Thymus (tissue), 14 donors: ENCODE results near the gene UBE2D4. TPM values are rescaled to one million over a fixed set of nuclear protein-coding genes. Genes with fewer than 3 reads are reported as not detected.

Experiments
- DNase-seq, 9 donors: peaks; one replicate each; pipeline ENCODE4 v3.0.0-alpha.2; 2013; ENCODE audit warnings: low spot score in 9 of 9, low read depth in 6 of 9, missing footprints in 1 of 9
- H3K27ac ChIP-seq, 2 donors: one replicate each; pipeline ENCODE4 v1.5.1; 2013; ENCODE audit warnings: control low read depth in 1 of 2, low read depth in 1 of 2, low read length in 1 of 2, mild to moderate bottlenecking in 1 of 2, moderate library complexity in 1 of 2
- H3K27me3 ChIP-seq, 2 donors: one replicate each; pipeline ENCODE4 v1.5.1; 2013; ENCODE audit warnings: low read length in 1 of 2; ENCODE audit not compliant: control insufficient read depth in 2 of 2, insufficient read depth in 1 of 2
- H3K36me3 ChIP-seq, 2 donors: one replicate each; pipeline ENCODE4 v1.5.1; 2013; ENCODE audit warnings: low read length in 1 of 2, mild to moderate bottlenecking in 1 of 2, moderate library complexity in 1 of 2; ENCODE audit not compliant: control insufficient read depth in 2 of 2, insufficient read depth in 2 of 2
- H3K4me1 ChIP-seq, 2 donors: one replicate each; pipeline ENCODE4 v1.5.1; 2013; ENCODE audit warnings: low read length in 2 of 2; ENCODE audit not compliant: control insufficient read depth in 2 of 2, insufficient read depth in 2 of 2
- H3K4me3 ChIP-seq, 2 donors: one replicate each; pipeline ENCODE4 v1.5.1; 2013; ENCODE audit warnings: low read length in 2 of 2, control low read depth in 1 of 2, mild to moderate bottlenecking in 1 of 2
- H3K9me3 ChIP-seq, 2 donors: one replicate each; pipeline ENCODE4 v1.5.1; 2013; ENCODE audit warnings: low read length in 1 of 2, mild to moderate bottlenecking in 1 of 2; ENCODE audit not compliant: control insufficient read depth in 2 of 2, insufficient read depth in 1 of 2
- WGBS: extraction: QIAGEN DNeasy Blood & Tissue Kit; methylation state at CpG from one replicate; pipeline ENCODE4 v1.1.7; 2013; 5-methylcytosine and 5-hydroxymethylcytosine counted together
- long read RNA-seq, 10 donors: transcript quantifications; one replicate each; lab custom pipeline, GENCODE V29; 2026
- polyA plus RNA-seq: library from polyadenylated mRNA; stranded (reverse); fragments of 200-250 nt; gene quantifications from one replicate; pipeline ENCODE4 v1.2.3, GENCODE V29; 2013
- total RNA-seq: library from RNA; stranded (reverse); fragments of 120-200 nt; gene quantifications from one replicate; pipeline ENCODE4 v1.2.4, GENCODE V29; 2013
- donor health status: healthy.

The UBE2D4 gene
- total RNA-seq = 6.7 TPM
- polyA plus RNA-seq = 10.2 TPM
- long read RNA-seq, donor 1 = 0 reads
- long read RNA-seq, donor 2 = 0 reads
- long read RNA-seq, donor 3, partial matches to known transcripts = 0 of 3 reads
- long read RNA-seq, donor 3, other reads (novel, unspliced or antisense) = 0 of 3 reads
- long read RNA-seq, donor 4, partial matches to known transcripts = 0 of 4 reads
- long read RNA-seq, donor 4, other reads (novel, unspliced or antisense) = 0 of 4 reads
- long read RNA-seq, donor 5, partial matches to known transcripts = 0 of 5 reads
- long read RNA-seq, donor 5, other reads (novel, unspliced or antisense) = 0 of 5 reads
- long read RNA-seq, donor 6, partial matches to known transcripts = 5 of 9 reads
- long read RNA-seq, donor 6, other reads (novel, unspliced or antisense) = 0 of 9 reads
- long read RNA-seq, donor 7, partial matches to known transcripts = 0 of 8 reads
- long read RNA-seq, donor 7, other reads (novel, unspliced or antisense) = 0 of 8 reads
- long read RNA-seq, donor 8, partial matches to known transcripts = 0 of 1 reads
- long read RNA-seq, donor 8, other reads (novel, unspliced or antisense) = 0 of 1 reads
- long read RNA-seq, donor 9, partial matches to known transcripts = 8 of 10 reads
- long read RNA-seq, donor 9, other reads (novel, unspliced or antisense) = 0 of 10 reads
- long read RNA-seq, donor 10, partial matches to known transcripts = 0 of 1 reads
- long read RNA-seq, donor 10, other reads (novel, unspliced or antisense) = 0 of 1 reads

DNA sequence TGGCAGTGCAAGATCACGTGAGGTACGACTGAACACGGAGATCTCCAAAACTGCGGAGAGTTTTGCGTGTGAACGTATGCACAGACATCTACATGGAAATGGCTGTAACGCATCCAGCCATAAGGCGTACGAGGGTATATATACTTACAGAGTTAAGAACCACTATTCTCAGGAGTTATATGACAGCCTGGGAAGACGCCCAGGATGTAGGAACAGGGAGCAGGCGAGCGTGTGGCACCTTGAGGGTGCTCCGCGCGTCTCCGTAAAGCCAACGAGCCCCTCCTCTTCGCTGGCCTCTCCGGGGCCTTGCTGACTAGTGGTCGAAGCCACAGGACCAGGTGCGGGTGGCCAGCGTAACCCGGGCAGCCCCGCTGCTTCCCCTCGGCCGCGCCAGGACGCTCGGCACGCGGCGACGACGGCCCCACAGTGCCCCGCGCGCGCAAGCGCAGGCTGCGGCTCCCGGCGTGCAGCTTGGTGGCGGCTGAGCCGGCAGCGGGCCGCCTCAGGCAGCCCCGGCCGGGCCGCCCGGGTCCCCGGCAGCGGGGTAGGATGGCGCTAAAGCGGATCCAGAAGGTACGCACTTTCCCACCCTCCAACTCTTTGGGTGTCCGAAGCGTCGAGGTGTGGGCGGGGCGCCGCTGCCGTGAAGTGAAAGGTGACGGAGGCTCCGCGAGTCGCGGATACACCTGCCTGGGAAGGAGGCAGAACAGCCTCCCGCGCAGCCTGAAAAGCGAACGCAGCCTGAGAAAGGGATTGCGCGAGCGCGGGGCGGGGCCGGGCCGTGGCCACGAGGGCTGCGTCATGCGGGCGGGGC, at the start of gene UBE2D4:
TSS of gene UBE2D4 (plus strand) at position 453 of the 814 bp plus-strand sequence. CDS start at position 550, 97 bp downstream.
- Histone ChIP-seq H3K27me3 (no peaks in the 10 kb centered on the region), H3K27ac (peak within 1 kb of the TSS; percentile 95 to 98), H3K4me3 (peak within 1 kb of the TSS; percentile 76 to 81), H3K9me3 (no peaks in the 10 kb centered on the region), H3K36me3 (no peaks in the 10 kb centered on the region), H3K4me1 (peaks cover 3 to 19% of the 10 kb centered on the region in 2 donors)
- DNase-seq = peak; percentile 59 to 92 (median 77)
- under 1% methylated on average over 82 of the region's 82 CpGs for WGBS

DNA sequence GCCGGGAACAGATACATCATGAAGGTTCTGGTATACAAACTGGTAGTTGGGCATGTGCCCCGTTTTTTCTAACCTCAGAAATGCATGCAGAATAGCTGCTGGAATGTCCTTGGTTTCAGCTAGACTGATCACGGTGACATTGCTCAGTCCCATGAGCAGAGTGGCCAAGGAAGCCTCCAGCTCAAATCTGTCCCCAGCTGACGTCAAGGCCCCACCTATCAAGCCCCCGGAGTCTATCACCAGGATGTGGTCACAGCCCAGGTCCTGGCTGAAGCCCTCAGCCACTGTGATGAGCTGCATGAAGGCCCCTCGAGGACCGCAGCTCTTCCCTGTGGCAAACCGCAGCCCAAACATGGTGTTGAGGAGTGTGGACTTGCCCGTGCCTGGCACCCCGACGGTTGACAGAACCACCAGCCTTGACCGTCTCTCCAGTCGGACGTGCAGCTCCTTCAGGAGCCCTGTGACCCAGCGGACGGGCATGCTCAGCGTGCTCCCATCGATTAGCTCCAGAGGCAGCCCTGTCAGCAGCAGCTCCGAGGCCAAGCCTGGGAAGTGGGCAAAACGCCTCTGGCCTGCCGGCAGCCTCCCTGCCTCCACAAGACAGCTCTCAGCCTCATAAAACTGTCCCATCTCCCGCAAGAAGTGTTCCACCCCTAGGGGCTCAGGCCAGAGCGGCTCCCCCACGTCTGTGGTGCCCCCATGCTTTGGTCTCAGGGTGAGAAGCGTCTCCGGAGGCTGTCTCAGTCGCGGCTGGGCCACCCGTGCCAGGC, 49.1 kb upstream of the UBE2D4 start:
- WGBS = 97% methylated on average over 29 of the region's 29 CpGs
- peaks cover 46 to 48% of the 10 kb centered on the region in 2 donors for H3K36me3 ChIP-seq
- no peak for DNase-seq

DNA sequence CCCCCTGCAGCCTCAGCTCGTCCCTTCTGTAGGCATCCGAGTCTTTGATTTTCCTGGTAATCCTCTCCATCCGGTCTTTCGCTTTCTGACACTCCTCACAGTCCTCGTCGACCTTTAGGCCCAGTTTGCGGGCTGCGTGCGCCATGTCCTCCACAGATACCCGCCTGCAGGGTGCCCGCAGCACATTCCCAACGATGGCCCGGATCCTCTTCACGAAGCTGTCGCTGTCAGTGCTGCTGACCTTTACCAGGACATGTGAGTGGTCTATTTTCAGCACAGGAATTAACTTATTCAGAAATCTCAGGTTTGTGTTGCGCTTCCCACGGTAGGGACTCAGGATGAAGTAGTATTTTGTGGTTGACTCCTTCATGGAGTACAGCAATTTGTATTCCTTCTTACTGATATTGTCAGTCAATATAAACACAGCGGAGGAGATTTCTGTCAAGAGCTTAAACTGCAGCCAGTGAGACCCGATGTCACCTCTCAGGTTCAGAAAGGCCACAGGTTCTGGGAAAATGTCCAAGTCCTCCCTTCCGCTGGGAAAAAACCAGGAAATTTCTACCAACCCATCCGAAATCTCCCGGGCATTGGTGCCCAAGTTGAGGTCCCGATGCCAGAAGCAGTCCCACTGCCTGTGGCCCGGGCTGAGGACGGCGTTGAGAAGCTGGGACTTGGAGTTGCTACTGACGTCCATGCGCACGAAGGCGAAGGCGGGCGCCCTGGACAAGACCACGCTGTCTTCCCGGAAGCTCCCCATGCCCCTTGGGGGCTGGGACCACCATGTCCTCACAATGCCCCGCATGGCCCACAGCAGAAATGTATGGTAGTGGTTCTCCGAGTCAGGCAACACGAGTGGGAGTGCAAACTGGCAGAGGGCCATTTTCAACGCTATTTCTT, 48.0 kb upstream of the UBE2D4 start:
- Histone ChIP-seq H3K4me1 (no peaks in the 10 kb centered on the region), H3K9me3 (no peaks in the 10 kb centered on the region), H3K4me3 (no peak overlapping the region), H3K27me3 (no peaks in the 10 kb centered on the region), H3K36me3 (peaks cover 46 to 48% of the 10 kb centered on the region in 2 donors), H3K27ac (no peak overlapping the region)
- DNase-seq = no peak
- 97% methylated on average over 38 of the region's 38 CpGs for WGBS

More for the DNA sequence above, 49.1 kb upstream of the UBE2D4 start:
- no peaks in the 10 kb centered on the region for H3K27me3 ChIP-seq
- H3K9me3 ChIP-seq = no peaks in the 10 kb centered on the region
- H3K4me3 ChIP-seq = no peak overlapping the region
- H3K4me1 ChIP-seq = peaks cover 0 to 2% of the 10 kb centered on the region in 2 donors
- H3K27ac ChIP-seq = no peak overlapping the region

DNA sequence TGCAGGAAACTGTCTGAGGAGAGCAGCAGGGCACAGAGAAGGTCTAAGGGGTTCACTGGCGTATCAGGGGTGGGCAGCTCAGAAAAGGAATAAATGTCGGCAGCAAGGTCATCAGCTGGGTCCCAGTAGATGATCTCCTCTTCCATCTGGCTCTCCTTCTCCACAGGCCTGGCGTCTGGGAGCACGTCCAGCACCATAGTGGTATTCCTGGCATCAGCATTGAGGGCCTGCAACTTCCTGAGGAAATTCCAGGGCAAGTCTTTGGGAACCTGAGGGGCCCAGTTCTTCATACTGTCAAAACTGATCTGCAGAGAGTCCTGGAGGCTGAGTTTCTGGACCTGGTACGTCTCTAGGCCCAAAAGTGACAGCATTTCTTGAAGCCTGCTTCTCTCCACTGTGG, 47.4 kb upstream of the UBE2D4 start:
- Histone ChIP-seq H3K27ac (no peak overlapping the region), H3K27me3 (no peaks in the 10 kb centered on the region), H3K9me3 (no peaks in the 10 kb centered on the region), H3K36me3 (peaks cover 46 to 48% of the 10 kb centered on the region in 2 donors), H3K4me3 (no peak overlapping the region), H3K4me1 (no peaks in the 10 kb centered on the region)
- DNase-seq = no peak
- WGBS = 96% methylated on average over 5 of the region's 5 CpGs

DNA sequence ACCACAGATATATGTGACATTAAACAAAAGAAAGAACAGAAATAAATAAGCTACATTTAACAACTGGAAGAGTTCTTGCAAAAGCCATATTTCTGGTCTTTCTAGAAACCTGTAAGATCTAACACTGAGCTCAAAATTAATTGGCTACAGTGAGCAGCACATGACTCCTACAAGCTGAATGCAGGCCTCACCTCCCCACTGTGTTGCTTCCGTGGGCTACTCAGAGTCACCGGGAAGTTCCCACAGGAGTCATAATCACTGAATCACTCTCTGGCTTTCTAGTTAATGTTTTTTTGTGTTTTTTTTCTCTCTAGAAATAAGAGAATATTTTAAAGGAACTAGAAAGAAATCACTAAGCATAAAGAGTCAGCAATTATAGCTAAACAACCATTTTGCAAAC, 46.8 kb upstream of the UBE2D4 start:
- Histone ChIP-seq H3K9me3 (no peaks in the 10 kb centered on the region), H3K27me3 (no peaks in the 10 kb centered on the region), H3K36me3 (peaks cover 45 to 51% of the 10 kb centered on the region in 2 donors), H3K4me1 (no peaks in the 10 kb centered on the region), H3K27ac (no peak overlapping the region), H3K4me3 (no peak overlapping the region)
- 95% methylated on average over 2 of the region's 2 CpGs for WGBS
- no peak for DNase-seq

DNA sequence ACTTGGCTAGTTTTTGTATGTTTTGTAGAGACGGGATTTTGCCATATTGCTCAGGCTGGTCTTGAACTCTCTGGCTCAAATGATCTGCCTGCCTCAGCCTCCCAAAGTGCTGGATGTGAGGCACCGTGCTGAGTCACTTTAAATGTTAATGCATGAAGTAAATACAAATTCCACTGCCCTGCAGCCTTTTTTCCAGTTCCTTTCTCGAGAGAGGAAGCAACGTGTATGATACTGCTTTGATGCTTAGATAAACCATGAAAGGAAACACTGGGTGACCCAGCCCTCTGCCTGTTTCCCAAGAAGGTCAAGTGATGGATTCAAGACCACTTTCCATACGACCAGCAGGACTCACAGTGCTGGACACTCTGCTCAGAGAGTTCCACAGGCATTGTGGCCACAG, 45.6 kb upstream of the UBE2D4 start:
- Histone ChIP-seq H3K9me3 (no peaks in the 10 kb centered on the region), H3K36me3 (peaks cover 45 to 55% of the 10 kb centered on the region in 2 donors), H3K4me3 (no peak overlapping the region), H3K27ac (no peak overlapping the region), H3K27me3 (no peaks in the 10 kb centered on the region), H3K4me1 (no peaks in the 10 kb centered on the region)
- DNase-seq = no peak
- WGBS = 93% methylated on average over 5 of the region's 5 CpGs

DNA sequence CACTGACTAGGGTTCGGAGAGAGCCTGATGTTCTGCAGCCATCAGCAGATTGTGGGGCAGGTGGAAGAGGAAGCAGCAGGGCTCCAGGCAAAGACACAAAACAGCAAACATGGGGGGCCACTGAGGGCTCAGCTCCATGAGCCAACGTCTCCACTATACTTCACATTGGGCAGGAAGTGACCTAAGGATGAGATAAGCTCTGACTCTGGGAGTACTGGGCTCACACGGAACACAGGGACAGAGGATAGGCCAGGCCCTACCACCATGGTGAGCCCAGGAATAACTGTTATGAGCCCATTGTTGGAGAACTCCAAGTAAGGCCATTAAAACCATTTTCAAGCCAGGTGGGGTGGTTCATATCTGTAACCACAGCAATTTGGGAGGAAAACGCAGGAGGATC, 42.0 kb upstream of the UBE2D4 start:
- no peak for DNase-seq
- Histone ChIP-seq H3K4me1 (no peaks in the 10 kb centered on the region), H3K27ac (no peak overlapping the region), H3K9me3 (no peaks in the 10 kb centered on the region), H3K27me3 (no peaks in the 10 kb centered on the region), H3K4me3 (no peak overlapping the region), H3K36me3 (peaks cover 24 to 25% of the 10 kb centered on the region in 2 donors)
- WGBS = 92% methylated on average over 4 of the region's 4 CpGs

DNA sequence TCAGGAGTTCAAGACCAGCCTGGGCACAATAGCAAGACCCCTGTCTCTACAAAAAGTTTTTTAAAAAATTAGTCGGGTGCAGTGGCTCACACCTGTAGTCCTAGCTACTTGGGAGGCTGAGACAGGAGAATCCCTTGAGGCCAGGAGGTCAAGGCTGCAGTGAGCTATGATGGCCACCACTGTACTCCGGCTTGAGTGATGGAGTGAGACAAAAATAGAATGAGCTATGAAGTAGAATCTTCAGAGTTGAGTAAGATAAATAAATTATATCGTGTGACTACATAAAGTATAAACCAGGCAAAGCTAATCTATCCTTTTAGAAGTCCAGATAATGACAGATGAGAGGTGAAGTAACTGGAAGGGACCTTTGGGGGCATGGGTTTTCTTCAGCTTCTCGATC, 41.6 kb upstream of the UBE2D4 start:
- H3K27me3 ChIP-seq = no peaks in the 10 kb centered on the region
- WGBS = 98% methylated on average over 4 of the region's 4 CpGs
- H3K4me1 ChIP-seq = no peaks in the 10 kb centered on the region
- H3K9me3 ChIP-seq = no peaks in the 10 kb centered on the region
- no peak overlapping the region for H3K4me3 ChIP-seq
- no peak overlapping the region for H3K27ac ChIP-seq
- H3K36me3 ChIP-seq = peaks cover 21 to 23% of the 10 kb centered on the region in 2 donors
- DNase-seq = no peak
